ENCODE measurements around the gene CCDC85C.

The CCDC85C gene

GRCh38 chr14:99570544-99571302, 33.3 kb downstream of the CCDC85C start:
- peak; percentile 45 for DNase-seq

DNA sequence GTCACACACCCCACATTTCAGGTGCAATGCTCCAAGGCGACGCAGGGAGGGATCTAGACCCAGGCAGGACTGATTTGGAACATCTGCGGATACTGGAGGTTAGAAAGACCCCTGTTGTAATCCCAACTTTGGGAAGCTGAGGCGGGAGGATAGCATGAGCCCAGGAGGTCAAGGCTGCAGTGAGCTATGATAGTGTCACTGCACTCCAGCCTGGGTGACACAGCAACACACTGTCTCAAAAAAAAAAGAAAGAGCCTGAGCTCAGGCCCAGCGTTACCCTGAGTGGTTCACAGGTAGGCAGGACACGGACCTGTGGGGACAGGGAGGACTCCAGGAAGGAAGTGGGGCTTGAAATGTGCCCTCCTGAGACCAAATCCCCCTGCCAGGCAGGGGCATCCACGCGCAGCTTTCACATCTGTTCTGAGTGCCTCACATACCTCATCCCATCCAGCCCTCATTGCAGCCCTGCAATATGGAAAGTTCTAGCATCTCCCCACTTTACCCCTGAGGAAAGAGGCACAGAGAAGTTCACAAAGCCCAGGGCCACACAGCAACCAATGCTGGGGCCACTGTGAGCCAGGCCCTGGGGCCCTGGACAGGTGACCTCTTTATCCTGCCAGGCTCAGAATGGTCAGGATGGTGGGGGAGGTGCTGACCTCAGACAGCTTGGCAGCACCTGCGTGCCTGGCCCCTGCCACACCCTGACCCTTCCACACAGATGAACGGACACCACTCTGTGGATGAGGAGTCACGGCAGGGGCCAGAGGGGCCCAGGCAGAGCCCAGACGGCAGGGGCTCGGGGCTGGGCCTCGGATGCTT, 34.1 kb downstream of the CCDC85C start:
- no peak for DNase-seq

- DNase-seq, result peak; percentile 30
Measured at GRCh38 chr14:99568567-99569560, 35.1 kb downstream of the CCDC85C start.

DNA sequence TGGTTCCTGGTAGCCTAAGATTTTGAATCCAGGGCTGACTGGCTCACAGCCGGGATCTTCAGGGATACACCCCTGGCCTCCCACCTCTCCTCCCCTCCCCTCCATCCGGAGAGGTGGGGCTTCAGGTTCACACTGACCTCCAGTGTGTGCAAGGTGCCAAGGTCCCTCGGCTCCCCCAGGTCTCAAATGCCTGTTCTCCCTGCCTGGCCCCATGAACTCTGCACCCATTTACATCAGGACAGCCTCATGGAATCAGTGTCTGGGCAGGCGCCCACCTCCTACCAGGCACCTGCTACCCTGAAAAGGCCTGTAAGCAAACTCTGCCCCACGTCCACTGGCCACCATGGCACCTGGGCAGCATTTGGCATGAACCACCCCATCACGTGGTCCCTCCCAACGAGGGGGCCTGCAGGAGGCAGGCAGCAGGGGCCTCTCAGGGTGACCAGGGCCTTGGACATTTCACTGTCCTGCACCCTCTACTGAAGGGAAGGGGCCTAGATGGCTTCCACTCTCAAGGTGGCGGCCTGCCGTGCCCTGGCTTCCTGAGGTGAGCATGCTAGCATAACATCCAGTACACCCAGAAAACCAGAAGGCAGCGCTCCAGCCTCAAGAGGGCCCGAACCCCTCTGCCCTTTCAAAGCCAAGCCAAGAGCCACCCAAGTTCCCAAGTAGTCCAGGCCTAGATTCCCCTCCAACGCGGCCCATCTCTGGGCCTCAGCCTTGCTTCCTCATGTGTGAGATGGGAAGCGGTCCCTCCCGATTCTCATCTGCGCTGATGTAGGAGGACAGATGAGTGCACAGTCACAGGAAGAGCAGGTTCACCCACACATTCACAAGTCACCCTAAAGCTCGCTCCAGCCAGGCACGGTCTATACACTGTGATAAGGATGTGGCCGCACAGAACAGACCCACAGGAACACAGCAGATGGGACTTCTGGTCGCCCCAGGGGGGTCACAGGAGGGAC, 37.3 kb downstream of the CCDC85C start:
- DNase-seq, result no peak

DNA sequence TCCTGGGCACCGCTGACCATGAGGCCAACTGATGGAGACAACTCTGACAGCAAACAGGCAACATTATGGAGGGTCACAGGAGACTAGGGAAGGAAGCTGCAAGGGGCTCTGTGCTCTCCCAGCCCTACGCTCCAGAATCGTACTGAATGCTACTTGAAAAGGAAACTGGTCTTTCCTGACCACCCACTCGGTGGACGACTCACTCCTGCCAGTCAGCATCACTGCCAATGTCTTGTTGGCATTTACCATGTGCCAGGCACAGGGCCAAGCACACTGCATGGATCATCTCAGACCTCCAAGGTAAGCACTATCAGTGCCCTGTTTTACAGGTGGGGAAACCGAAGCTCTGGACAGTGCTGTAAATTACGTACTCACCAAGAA, 38.0 kb downstream of the CCDC85C start:
- DNase-seq, result no peak

DNA sequence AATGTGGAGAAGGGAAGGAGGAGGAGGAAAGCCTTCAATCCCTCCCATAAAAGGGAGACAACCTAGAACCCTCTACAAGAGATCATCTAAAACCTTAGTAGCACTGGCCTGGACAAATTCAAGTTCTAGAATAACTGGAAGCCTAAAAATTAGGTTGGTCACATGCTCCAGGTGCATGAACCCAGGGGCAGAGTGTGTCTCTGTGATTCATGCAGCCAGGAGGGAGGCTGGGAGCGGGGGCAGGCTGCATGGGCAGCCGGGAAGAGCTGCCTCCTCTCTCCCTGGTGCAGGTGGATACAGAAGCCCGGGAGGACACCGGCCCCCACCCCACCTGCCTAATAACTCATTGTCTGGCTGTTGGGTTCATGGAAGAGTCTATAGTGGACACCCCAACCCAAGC, 38.6 kb downstream of the CCDC85C start:
- DNase-seq, result peak; percentile 32

GRCh38 chr14:99564926-99565259, 39.1 kb downstream of the CCDC85C start:
- DNase-seq, result peak; percentile 84

DNA sequence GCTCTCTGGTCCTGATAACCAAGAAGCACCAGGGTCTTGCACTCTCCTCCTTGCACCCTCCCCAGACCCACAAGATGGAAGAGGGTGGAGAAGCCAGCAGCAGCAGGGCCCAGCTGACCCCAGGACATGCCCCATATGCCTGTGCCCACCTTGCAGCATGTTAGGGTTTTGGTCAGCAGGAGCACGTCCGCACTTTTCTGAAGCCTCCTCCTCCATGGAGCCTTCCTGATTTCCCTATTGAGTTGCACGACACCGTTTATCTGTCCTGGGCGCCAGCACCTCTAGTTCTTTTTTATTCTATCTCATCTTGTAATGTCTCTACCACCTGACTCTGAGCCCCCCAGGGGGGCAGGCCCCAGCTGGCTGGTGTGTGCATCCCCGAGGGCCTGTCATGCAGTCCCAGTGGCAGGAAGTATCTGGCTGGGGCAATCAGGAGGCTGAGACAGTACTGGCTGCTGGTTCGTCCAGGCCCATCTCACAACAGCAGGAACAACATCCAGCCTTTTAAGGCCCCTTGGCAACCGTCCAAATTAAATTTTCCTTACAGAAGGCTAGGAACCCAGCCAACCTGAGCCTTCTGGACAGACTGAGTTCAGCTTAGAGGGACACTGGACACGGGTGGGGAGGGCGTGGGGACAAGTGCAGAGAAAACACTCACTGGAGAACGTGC, 39.6 kb downstream of the CCDC85C start:
- DNase-seq, result no peak

DNA sequence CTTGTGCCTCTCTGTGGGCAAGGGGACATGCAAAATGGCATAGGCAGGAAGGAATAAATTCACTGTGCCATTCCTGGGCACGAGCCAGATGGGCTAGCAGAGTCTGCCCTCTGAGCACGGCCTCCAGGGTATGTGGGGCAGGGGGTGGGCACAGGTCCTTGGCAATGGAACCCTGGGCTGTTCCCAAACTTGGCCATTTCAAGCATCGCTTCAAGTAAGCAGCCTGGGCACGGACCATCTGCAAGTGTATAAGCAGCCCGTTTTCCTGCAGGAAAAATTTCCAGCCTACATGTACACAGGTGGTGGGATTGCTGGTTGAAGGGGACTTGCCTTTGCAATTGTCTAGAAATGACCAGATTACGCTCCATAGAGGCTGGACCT, 40.3 kb downstream of the CCDC85C start:
- no peak for DNase-seq

DNA sequence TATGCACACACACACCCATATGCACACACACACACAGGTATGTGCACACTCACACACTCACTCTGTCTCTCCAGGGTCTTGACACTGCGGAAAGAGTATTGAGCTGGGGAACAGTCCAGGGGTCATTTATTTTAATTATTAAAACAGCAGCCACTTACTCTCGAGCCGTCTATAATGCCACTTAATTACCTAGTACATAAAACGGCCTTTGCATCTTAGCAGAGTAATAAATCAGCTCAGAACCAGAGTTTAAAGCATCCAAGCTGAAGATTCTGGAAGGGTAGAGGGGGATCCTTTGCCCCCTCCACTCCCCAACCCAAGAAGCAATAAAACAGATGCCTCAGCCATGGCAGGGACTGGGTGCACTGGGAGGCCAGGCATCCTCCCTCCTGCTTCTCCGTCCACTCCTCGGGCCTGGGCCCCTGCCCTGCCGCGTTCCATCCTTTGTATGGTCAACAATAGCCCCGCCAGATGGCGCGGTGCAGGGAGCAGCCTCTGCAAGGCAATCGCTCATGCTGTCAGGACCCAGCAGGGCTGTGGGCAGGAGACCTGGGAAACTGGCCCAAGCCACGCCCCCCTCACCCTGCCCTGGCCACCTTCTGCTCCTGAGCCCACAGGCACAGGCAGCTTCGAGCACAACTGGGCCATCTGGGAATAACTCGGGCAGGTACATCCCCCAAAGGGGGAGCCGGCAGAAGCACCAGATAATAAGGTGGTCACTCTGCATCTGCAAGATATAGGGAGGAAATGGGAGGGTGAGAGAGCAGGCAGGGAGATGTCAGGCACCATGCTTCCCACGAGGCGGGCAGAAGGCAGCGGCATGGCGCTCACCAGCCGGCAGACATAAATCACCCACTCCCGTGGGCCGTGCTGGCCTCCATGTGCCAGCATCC, 40.9 kb downstream of the CCDC85C start:
- peak; percentile 90 for DNase-seq

GRCh38 chr14:99561864-99562263, 42.1 kb downstream of the CCDC85C start:
- DNase-seq, result no peak

- no peak for DNase-seq
Measured at GRCh38 chr14:99560922-99561683, 42.9 kb downstream of the CCDC85C start.

GRCh38 chr14:99560403-99560802, 43.6 kb downstream of the CCDC85C start:
- no peak for DNase-seq

DNA sequence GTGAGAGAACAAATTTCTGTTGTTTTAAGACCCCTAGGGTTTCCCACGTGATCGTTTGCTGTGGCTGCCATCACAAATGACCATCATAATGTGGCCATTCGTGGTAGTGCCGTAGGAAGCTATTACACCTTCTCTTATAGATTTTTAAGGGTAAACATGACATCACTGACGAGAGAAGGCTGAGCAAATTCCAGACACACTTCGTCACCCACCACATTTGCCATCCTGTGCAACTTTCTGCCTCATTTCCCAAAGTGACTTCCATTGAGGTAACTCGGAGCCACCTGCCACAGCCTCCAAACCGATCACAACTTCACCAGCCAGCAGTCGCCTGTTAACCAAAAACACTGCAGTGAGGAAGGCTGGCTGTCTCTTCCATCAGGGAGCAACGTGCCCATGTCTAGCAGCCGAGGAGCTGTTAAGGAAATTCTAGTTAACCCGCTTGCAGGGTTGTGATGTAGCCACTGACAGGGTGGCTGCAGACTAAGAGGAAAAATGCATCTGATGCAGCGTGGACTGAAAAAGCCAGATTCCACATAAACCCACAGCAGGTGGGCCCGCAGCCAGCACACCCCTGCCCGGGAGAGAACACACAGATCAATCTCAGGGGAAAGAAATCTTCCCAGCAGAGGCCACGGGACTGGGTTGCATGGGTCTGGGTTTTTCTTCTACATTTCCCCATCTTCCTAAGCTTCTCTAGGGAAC, 44.6 kb downstream of the CCDC85C start:
- no peak for DNase-seq

GRCh38 chr14:99556134-99556791, 47.7 kb downstream of the CCDC85C start:
- DNase-seq, result no peak

DNA sequence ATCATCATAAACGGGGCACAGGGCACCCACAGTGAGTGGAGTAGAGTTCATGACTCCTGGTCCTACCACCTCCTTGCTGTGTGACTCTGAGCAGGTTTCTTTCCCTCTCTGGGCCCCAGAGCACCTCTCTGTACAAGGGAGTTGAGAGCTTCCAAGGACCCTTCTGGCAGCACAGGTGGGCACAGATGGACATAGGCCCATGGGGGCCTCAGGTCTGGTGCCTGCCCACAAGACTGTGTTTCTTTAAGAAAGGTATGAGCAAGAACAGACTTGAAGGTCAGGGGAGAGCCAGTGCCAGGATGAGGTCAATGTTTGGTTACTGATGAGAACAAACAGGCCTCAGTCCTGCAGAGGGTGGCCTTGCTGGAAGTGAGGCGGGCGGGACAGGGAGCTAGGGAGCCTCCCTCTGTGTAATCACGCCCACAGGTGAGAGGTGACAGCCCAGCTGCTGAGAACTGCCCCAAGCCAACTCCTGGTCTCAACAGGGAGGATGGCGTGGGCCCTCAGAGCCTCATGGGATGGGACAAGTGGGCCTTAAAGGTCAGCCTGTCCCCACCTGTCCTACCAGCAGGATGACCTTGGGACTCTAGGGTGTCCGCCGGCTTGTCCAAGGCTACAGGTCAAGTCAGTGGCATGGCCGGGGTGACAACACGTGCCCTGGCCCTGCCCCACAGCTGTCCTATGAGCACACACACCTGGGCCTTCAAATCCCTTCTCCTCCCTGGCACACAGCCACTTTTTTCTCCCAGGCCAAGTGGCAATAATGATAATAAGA, 49.1 kb downstream of the CCDC85C start:
- DNase-seq, result no peak

GRCh38 chr14:99554184-99554583, 49.8 kb downstream of the CCDC85C start:
- DNase-seq, result no peak

Data from retina (tissue), 1 donor.